HG03565 (cell line): Measurements from ENCODE around the gene NCAPD2.
"Not testable (repeated sequence)": the region's sequence is repeated elsewhere in the genome, so short reads cannot be mapped to it uniquely, and the experiment has no call there.

ENCODE experiments used
- ATAC-seq: cut with Tn5 transposase; IDR thresholded peaks from one replicate; pipeline ENCODE4 v1.9.1; 2021; ENCODE audit warnings: mild to moderate bottlenecking, moderate library complexity; ENCODE audit not compliant: unreplicated experiment

Gene NCAPD2

DNA sequence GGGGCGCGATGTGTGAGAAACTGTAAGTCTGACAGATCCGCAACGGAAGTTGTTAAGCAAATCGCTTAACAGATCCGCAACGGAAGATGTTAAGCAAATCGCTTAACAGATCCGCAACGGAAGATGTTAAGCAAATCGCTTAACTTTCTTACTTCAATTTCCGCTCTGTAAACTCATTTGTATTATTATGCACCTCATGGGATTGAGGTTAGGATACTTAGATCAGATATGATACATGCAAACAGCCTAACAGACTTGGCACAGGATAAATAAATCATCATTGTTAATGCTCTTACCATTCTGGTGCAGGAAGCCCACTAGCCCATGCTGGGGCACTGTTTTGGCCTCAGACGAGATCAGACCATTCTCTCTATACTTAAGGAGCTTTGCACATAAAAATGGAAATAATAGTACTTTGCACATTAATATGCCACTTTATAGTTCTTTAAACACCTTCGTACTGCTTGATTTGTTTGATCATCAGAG is 399 bp downstream of the NCAPD2 start:
- no peak for ATAC-seq

DNA sequence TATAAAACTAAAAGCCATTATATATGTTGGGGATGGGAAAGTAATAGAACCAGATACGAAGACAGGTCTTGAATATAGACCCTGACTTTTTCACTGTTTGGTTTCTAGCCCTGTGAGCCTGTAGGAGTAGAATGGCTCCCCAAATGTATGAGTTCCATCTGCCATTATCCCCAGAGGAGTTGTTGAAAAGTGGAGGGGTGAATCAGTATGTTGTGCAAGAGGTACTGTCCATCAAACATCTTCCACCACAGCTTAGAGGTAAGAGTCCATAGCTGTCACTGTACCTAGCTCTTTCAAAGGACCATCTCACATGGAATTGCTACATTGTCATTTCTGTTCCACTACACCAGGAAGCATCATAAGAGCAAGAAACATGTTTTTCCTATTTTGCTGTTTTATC is 1.1 kb downstream of the NCAPD2 start:
- no peak for ATAC-seq

DNA sequence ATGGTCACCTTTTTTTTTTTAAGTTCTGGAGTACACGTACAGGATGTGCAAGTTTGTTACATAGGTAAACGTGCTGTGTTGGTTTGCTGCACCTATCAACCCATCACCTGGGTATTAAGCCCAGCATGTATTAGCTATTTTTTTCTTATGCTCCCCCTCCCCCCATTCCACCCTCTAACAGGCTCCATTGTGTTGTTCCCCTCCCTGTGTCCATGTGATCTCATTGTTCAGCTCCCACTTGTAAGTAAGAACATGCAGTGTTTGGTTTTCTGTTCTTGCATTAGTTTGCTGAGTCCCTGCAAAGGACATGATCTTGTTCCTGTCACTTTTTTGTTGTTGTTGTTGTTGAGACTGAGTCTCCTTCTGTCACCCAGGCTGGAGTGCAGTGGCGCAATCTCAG is 3.4 kb downstream of the NCAPD2 start:
- not testable (repeated sequence) for ATAC-seq

DNA sequence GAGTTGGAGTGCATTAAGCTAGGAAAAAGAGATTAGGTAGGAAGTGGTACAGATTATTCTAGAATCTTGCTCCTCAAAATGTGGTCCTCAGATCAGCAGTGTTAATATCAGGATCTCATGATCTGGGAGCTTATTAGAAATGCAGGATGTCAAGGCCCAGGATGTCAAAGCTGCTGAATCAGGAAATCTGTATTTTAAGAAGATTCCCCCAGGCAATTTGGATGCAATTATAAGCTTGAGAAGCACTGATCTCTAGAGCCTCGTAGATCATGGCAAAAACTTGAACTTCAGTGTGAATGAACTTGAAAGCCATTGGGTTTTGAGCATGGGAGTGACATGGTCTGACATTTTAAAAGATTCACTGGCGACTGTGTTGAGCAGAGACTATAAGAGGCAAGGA is 6.6 kb downstream of the NCAPD2 start:
- no peak for ATAC-seq

DNA sequence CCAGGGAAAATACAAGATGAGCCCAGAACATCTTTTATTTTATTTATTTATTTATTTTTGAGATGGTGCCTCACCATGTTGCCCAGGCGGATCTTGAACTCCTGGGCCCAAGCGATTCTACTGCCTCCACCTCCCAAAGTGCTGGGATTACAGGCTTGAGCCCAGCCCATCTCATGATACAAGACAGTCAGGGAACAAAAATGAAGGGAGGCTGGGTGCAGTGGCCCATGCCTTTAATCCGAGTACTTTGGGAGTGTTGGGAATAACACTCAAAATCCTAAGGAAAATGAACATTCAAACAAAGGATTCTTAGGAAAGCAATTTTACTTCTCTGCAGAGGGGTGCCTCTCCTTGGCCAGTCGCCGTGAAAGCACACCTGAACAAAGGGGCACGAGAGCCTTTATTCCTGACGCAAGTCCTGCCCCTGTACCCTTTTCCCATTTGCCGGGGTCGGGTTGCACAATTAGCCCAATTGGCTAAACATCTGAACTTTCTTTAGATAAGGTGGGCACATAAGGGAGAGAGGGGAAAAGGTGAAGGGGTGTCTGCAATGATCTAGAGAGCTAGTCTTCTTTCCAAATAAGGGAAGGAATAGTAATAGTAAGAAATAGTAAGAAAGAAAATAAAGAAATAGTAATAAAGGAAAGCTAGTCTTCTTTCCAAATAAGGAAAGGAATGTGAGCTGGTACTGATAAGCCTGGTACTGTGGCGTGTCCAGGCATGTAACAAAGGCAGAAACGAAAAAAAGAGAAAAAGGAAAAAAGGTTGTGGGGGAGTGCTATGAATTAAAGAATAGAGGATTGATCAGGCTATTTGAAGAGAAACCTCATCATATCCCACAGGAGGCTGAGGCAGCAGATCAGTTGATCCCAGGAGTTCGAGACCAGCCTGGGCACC is 13.4 kb downstream of the NCAPD2 start:
- ATAC-seq: no peak

DNA sequence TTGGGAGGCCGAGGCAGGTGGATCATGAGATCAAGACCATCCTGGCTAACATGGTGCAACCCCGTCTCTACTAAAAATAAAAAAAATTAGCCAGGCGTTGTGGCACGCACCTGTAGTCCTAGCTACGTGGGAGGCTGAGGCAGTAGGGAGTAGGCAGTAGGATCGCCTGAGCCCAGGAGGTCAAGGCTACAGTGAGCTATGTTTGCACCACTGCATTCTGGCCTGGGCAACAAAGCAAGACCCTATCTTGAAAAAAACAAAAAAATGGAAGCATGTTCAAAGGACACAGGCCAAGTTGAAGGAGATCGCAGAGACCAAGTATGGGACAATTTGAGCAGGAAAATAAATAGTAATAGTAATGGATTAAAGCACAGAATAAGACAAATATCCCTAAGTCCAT is 14.2 kb downstream of the NCAPD2 start:
- ATAC-seq: no peak

DNA sequence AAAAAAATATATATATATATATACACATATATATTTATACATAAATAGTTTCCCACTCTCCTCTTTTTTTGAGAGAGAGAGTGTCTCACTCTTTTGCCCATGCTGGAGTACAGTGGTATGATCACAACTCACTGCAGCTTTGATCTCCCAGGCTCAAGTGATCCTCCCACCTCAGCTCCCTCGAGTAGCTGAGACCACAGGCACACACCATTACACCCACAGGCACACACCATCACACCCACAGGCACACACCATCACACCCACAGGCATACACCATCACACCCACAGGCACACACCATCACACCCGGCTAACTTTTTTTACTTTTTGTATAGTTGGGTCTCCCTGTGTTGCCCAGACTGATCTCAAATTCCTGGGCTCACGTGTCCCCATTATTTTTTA is 26.3 kb downstream of the NCAPD2 start:
- ATAC-seq: no peak

DNA sequence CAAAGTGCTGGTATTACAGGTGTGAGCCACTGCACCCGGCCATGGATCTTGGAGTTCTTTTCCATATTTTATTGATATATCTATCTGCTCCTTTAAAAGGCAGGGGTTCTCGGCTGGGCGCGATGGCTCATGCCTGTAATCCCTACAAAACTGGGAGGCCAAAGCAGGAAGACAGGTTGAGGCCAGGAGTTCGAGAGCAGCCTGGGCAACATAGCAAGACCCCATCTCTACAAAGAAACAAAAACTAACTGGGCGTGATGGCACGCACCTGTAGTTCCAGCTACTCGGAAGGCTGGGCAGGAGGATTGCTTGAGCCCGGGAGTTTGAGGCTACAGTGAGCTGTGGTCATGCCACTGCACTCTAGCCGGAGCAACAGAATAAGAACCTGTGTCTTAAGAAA is 28.3 kb downstream of the NCAPD2 start:
- no peak for ATAC-seq

DNA sequence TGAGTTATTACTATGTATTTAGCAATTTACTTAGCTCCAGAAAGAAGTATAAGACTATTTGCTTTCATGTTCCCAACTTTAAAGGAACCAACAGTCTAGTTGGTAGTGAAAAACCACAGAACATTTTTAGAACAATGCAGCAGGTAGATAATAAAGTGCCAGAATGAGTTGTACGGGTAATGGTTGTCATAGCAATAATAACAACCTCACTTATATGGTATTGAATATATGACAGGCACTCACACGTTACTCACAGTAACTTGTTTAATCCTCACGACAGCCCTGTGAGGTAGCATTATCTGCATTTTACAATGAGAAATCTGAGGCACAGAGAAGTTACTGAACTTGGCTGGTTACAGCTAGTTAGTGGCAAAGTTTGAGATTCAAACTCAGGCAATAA is 29.8 kb downstream of the NCAPD2 start:
- no peak for ATAC-seq

DNA sequence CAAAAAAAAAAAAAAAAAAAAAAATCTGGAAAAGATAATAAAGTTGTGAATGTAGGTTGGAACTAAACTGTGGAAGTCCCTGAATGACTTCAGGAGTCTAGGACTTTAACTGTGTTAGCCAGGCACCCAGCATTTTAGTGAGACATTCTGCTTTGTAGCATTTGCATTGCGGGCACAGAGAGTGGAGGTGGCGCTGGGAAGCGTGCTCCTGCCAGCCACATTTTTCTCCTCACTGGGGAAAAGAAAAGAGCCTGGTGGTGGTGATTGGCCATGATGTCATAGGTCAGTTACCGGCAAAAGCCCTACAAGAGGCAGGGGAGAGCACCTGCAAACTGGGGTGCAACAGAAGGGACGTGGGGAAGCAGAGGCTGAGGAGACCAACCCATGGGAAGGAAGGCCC is 30.7 kb downstream of the NCAPD2 start:
- no peak for ATAC-seq

DNA sequence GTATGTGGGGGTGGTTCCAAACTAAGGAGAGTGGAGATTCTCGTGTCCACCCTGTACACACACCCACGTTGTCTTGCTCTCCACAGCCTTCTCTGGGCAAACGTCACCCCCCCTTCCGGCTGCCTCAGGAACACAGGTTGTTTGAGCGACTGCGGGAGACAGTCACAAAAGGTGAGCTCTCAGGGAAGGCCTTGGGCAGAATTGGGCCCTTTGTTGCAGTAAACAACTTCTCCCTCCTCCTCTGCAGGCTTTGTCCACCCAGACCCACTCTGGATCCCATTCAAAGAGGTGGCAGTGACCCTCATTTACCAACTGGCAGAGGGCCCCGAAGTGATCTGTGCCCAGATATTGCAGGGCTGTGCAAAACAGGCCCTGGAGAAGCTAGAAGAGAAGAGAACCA is 32.3 kb downstream of the NCAPD2 start:
- ATAC-seq: no peak

DNA sequence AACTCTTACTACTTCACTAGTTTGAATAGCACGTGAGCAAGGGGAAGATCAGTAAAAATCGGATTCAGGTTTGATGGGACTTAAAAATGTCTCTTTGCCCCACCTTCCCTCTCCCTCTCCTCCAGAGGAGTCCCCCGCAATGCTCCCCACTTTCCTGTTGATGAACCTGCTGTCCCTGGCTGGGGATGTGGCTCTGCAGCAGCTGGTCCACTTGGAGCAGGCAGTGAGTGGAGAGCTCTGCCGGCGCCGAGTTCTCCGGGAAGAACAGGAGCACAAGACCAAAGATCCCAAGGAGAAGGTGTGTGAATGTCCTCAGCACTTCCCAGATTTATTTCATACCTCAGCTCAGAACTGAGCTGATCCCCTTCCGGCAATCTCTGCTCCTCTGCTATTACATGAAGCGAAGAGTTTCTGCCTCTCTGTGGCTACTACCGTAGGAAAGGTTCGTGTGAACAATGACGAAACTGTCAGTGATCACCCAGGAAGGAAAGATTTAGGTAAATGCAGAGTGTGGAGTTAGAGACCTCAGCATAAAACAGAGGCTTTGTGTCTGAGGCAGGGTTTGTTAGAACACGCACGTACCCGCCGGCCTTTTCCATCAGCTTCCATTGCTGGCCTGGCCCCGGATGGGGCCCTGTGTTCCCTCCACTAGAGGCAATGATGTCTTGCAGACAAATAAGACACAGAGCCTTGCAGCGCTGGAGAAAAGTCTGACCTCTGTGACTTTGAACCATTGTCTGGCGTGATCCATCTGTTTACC is 33.0 kb downstream of the NCAPD2 start:
- ATAC-seq: no peak

DNA sequence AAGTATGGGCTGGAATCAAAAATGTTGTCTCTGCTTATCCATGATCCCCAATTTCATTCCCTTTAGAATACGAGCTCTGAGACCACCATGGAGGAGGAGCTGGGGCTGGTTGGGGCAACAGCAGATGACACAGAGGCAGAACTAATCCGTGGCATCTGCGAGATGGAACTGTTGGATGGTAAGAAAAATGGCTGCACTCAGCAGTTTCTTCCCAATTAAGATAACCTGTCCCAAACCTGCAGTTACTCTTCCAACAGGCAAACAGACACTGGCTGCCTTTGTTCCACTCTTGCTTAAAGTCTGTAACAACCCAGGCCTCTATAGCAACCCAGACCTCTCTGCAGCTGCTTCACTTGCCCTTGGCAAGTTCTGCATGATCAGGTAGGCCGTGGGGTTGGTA is 33.8 kb downstream of the NCAPD2 start:
- no peak for ATAC-seq

DNA sequence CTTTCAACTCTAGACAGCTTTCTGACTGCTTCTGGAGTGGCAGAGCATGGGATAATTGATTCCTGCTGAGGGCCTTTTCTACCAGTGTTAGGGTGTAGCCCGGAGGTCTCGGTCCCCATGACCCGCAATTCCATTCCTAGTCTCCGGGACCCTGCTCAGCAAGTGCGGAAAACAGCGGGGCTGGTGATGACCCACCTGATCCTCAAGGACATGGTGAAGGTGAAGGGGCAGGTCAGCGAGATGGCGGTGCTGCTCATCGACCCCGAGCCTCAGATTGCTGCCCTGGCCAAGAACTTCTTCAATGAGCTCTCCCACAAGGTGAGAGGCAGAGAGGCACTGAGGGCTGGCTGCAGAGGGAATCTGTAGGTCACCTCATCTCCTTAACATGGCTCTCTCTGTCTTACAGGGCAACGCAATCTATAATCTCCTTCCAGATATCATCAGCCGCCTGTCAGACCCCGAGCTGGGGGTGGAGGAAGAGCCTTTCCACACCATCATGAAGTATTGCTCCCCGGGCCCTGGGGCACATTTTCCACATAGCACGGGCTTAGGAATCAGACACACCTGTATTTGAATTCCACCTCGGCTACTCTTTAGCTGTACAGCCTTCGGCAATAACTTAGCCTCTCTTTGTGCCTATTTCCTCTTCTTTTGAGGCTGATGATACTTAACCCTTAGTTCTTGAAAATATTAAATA is 34.8 kb downstream of the NCAPD2 start:
- no peak for ATAC-seq

DNA sequence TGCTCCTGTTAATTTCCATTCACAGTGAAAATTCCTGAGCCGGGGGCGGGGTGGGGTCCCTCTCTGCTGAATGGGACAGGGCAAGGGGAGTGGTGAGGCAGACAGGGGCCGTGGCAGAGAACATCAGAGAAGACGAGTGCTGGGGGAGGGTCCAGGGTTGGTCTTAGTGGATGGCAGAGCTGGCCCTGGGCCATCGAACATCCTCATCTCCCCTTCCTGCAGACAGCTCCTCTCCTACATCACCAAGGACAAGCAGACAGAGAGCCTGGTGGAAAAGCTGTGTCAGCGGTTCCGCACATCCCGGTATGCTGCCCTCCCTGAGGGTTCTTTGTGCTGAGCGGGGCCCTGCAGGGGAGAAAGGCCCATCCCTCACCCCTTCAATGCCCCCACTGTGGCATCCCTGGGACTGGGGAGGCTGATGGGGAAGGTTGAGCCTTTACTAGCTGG is 35.4 kb downstream of the NCAPD2 start:
- no peak for ATAC-seq

DNA sequence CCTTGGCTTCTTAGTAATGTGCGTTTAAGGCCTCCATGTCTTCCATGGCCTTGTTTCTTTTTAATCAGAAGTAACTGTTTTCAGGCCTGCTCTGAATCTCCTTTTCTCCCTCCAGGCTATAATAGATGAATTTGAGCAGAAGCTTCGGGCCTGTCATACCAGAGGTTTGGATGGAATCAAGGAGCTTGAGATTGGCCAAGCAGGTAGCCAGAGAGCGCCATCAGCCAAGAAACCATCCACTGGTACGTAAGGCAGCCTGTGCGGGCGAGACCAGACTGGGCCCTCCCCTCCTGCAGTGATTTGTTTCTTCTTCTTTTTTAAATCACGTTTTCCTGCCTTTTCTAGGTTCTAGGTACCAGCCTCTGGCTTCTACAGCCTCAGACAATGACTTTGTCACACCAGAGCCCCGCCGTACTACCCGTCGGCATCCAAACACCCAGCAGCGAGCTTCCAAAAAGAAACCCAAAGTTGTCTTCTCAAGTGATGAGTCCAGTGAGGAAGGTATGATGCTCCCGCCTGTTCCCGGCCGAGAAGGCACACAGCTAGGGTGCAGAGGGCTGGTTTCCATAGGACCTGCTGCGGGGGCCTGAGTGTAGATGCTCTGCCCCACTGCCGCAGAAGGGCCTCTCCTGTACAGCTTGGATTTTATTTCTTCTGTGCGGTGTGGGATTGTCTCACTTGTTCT is 36.8 kb downstream of the NCAPD2 start:
- ATAC-seq: no peak

DNA sequence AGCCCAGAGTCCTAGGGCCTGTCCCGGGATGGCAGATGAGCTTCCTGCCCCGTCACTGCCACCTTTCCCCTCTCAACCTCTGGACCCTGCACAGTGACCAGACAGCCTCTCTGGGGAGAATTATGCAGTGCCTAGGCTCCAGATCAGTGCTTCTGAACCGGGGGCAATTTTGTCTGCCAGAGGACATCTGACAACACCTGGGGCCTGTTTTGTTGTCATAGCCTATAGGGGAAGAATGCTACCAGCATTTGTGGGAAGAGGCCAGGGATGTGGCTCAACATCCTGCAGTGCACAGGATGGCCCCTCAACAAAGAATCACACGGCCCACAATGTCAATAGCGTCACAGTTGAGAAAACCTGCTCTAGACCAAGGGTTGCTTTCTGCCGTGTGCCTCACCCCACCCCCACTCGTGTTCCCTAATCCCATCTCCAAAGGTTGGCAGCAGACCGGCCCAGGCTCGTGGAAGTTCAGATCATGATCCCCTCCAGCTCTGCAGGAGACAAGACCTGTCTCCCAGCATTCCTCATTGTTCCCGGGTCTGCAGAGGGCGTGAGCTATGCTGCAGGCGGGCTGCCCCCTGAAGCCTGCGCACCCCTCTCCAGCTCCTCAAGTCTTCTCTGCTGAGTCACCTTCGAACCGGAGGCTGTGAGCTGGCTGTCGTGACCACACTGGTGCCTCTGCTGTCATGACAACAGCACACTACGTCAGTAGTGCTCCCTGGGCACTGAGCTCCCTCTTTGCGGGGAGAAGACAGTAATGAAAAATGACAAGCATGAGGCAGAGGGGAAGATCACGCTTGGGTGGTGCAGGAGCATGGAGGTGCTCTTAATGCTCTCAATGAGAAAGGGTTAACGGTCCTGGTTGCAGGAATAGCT is 38.4 kb downstream of the NCAPD2 start:
- ATAC-seq: peak; percentile 30

DNA sequence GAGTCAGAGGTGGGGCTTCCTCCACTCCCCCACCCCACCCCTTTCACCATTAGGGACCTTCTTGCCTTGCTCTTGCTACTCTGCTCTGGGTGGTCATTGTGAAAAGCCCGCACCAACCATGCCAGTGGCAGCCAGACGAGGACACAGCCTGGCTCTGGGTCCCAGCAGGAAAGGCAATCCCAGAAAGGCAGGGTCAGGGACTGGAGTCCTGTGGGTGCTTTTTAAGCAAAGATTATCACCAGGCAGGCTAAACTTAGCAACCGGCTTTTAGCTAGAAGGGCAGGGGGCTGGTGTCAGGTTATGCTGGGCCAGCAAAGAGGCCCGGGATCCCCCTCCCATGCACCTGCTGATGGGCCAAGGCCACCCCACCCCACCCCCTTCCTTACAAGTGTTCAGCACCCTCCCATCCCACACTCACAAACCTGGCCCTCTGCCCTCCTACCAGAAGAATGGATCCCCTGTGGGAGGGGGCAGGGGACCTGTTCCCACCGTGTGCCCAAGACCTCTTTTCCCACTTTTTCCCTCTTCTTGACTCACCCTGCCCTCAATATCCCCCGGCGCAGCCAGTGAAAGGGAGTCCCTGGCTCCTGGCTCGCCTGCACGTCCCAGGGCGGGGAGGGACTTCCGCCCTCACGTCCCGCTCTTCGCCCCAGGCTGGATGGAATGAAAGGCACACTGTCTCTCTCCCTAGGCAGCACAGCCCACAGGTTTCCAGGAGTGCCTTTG is 39.2 kb downstream of the NCAPD2 start:
- no peak for ATAC-seq

DNA sequence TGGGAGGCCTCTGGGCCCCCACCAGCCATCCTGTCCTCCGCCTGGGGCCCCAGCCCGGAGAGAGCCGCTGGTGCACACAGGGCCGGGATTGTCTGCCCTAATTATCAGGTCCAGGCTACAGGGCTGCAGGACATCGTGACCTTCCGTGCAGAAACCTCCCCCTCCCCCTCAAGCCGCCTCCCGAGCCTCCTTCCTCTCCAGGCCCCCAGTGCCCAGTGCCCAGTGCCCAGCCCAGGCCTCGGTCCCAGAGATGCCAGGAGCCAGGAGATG is 39.7 kb downstream of the NCAPD2 start:
- no peak for ATAC-seq
